GM12892 (cell line): ENCODE measurements around the gene CDKN1A.

Experiments
- POLR2A ChIP-seq: IDR thresholded peaks from 2 replicates; pipeline ENCODE4 v1.6.1; 2011; ENCODE audit warnings: low read depth, low read length, control low read depth
- POLR2AphosphoS5 ChIP-seq: IDR thresholded peaks from 2 replicates; pipeline ENCODE4 v1.6.1; 2011; ENCODE audit warnings: low read depth, low read length, control low read depth
- TAF1 ChIP-seq: IDR thresholded peaks from 2 replicates; pipeline ENCODE4 v1.6.1; 2011; ENCODE audit warnings: low read depth, mild to moderate bottlenecking, control low read depth, low read length, borderline replicate concordance

DNA sequence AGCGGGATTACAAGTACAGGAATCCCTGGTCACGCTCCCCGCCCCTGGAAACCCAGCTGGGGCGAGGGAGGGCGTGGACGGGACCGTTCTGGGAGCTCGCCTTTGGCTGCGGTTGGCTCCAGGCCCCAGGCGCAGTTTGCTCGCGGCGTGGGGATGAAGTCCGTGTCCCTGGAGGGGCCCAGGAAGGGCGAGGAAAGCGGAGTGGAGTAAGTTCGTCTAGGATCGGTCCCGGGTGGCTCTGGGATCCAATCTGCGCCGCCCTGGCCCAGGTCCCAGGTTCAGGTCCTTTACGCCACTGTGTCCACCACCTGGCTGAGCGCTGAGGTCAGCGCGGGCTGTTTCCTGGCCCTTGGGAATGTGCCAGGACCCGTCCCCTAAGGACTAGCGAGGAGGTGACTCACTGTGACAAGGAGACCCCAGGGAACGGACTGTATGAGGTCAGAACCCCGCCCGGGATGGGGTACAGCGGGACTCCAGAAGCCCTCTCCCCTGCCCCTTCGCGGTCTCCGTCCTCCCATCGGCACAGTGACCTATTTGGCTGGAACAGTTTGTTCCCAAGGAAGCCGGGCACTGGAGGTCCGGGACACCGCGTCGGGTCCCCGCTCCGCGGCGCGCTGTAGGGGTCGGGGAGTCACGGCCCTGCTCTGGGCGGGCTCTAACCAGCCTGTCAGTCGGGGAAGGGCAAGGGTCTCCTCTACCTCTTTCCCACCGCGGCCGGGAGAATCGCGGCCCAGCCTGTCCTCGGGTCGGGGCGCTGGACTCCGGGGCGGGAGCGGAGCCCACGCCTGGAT is 724 bp downstream of the CDKN1A start:
- no peak for TF ChIP-seq POLR2A
- TF ChIP-seq POLR2AphosphoS5: no peak; the same call in 1 of the 2 replicates
- TF ChIP-seq TAF1: no peak
